ENCODE measurements around the gene DEFB112. TPM values are rescaled to one million over a fixed set of nuclear protein-coding genes. Genes with fewer than 3 reads are reported as not detected.

Gene DEFB112, protein sequence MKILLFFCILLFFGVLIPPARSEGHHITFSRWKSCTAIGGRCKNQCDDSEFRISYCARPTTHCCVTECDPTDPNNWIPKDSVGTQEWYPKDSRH
- not detected for total RNA-seq

DNA sequence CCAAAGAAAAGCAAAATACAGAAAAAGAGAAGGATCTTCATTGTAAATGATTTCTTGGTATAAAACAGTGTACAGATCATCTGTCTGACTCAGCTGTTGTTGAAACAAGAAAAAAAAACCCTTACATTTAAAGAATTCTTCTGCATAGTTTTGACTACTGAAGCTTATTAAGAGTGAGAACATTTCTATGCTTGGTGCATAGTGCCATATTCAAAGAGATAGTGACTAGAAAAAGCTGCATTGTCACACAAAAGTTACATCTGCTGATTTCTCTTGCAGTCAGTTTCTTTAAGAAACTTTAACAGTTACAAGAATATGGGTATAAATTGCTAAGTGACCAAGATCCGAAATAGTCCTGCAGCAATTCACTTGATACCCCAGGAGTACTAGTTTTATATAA lies at the start of gene DEFB112:
DEFB112 (minus strand) TSS at position 101 of the 400 bp plus-strand sequence; CDS start at position 41, 60 bp downstream.
- H3K4me3 ChIP-seq (ENCODE audit: low read length) = no peak within 1 kb of the TSS
- H3K4me1 ChIP-seq (ENCODE audit: insufficient read depth, low read length) = no peaks in the 10 kb centered on the region
- no peaks in the 10 kb centered on the region for H3K9me3 ChIP-seq (ENCODE audit: low read depth, low read length)
- no peaks in the 10 kb centered on the region for H3K27me3 ChIP-seq (ENCODE audit: insufficient read depth, low read length)

GRCh38 chr6:50098641-50098993 lies 48.9 kb upstream of the DEFB112 start:
- no peaks in the 10 kb centered on the region for H3K9me3 ChIP-seq (ENCODE audit: low read depth, low read length)
- no peak overlapping the region for H3K4me3 ChIP-seq (ENCODE audit: low read length)
- H3K27me3 ChIP-seq (ENCODE audit: insufficient read depth, low read length) = no peaks in the 10 kb centered on the region
- no peaks in the 10 kb centered on the region for H3K4me1 ChIP-seq (ENCODE audit: insufficient read depth, low read length)

GRCh38 chr6:50097966-50098640 lies 48.4 kb upstream of the DEFB112 start:
- Histone ChIP-seq H3K4me1 (ENCODE audit: insufficient read depth, low read length) (no peaks in the 10 kb centered on the region), H3K4me3 (ENCODE audit: low read length) (no peak overlapping the region), H3K9me3 (ENCODE audit: low read depth, low read length) (no peaks in the 10 kb centered on the region), H3K27me3 (ENCODE audit: insufficient read depth, low read length) (no peaks in the 10 kb centered on the region)

GRCh38 chr6:50096296-50096695 lies 46.6 kb upstream of the DEFB112 start:
- Histone ChIP-seq H3K4me1 (ENCODE audit: insufficient read depth, low read length) (no peaks in the 10 kb centered on the region), H3K9me3 (ENCODE audit: low read depth, low read length) (no peaks in the 10 kb centered on the region), H3K27me3 (ENCODE audit: insufficient read depth, low read length) (no peaks in the 10 kb centered on the region), H3K4me3 (ENCODE audit: low read length) (no peak overlapping the region)

DNA sequence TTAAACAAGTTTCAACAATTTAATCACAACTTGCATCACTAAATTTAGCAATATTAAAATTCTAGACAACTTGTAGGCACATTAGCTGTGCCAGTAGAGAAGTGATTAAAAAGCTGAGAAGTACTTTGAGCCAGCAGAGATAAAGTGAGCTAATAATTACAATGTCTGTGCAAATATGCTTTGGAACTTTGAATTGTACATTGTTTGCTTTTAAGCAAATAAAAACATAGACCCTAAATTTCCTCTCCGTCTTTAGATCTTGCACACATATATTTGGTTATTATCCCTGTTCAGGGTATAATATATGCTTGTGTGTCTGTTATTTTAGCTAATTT lies 44.2 kb upstream of the DEFB112 start:
- no peaks in the 10 kb centered on the region for H3K27me3 ChIP-seq (ENCODE audit: insufficient read depth, low read length)
- H3K9me3 ChIP-seq (ENCODE audit: low read depth, low read length) = no peaks in the 10 kb centered on the region

GRCh38 chr6:50093116-50093937 lies 43.6 kb upstream of the DEFB112 start:
- H3K4me1 ChIP-seq (ENCODE audit: insufficient read depth, low read length) = no peaks in the 10 kb centered on the region
- no peaks in the 10 kb centered on the region for H3K9me3 ChIP-seq (ENCODE audit: low read depth, low read length)
- H3K4me3 ChIP-seq (ENCODE audit: low read length) = no peak overlapping the region
- no peaks in the 10 kb centered on the region for H3K27me3 ChIP-seq (ENCODE audit: insufficient read depth, low read length)

More for the DNA sequence above, 44.2 kb upstream of the DEFB112 start:
- no peak overlapping the region for H3K4me3 ChIP-seq (ENCODE audit: low read length)
- H3K4me1 ChIP-seq (ENCODE audit: insufficient read depth, low read length) = no peaks in the 10 kb centered on the region

DNA sequence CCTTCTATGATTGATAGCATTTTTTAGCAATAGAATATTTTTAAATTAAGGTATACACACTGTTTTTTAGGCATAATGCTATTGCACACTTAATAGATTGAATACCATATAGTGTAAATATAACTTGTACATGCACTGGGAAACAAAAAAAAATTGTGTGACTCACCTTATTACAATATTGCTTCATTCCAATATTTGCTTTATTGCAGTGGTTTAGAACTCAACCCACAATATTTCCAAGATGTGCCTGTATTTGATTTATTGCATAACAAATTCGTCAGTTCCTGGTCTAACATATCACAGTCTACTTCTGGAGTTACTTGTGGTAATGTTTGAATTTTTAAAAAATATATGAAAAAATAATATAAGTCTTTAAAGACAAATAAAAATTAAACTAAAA lies 41.9 kb upstream of the DEFB112 start:
- Histone ChIP-seq H3K4me3 (ENCODE audit: low read length) (no peak overlapping the region), H3K9me3 (ENCODE audit: low read depth, low read length) (no peaks in the 10 kb centered on the region), H3K4me1 (ENCODE audit: insufficient read depth, low read length) (no peaks in the 10 kb centered on the region), H3K27me3 (ENCODE audit: insufficient read depth, low read length) (no peaks in the 10 kb centered on the region)

GRCh38 chr6:50089911-50090310 lies 40.2 kb upstream of the DEFB112 start:
- Histone ChIP-seq H3K27me3 (ENCODE audit: insufficient read depth, low read length) (no peaks in the 10 kb centered on the region), H3K4me3 (ENCODE audit: low read length) (no peak overlapping the region), H3K4me1 (ENCODE audit: insufficient read depth, low read length) (no peaks in the 10 kb centered on the region), H3K9me3 (ENCODE audit: low read depth, low read length) (no peaks in the 10 kb centered on the region)

- no peak overlapping the region for H3K4me3 ChIP-seq (ENCODE audit: low read length)
- H3K4me1 ChIP-seq (ENCODE audit: insufficient read depth, low read length) = no peaks in the 10 kb centered on the region
- no peaks in the 10 kb centered on the region for H3K9me3 ChIP-seq (ENCODE audit: low read depth, low read length)
- no peaks in the 10 kb centered on the region for H3K27me3 ChIP-seq (ENCODE audit: insufficient read depth, low read length)
Observed at GRCh38 chr6:50087231-50087954, 37.7 kb upstream of the DEFB112 start.

DNA sequence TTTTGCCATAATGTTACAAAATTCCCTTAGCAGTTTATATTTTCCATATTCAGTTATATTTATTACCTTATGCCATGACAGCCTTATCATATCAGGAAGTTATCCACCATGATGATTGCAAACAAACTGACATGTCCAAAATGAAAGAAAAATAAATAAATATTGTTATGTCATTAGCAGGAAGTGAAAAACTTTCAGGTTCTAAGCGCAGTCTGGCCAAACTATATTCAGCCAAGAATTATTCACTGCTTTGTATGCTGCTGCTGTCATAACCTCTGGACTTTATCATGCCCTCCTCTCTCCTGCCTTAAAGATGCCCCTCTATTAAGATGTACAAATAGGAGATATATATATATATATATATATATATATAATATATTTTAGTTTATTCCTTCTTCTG lies 27.7 kb upstream of the DEFB112 start:
- Histone ChIP-seq H3K4me1 (ENCODE audit: insufficient read depth, low read length) (no peaks in the 10 kb centered on the region), H3K9me3 (ENCODE audit: low read depth, low read length) (no peaks in the 10 kb centered on the region), H3K27me3 (ENCODE audit: insufficient read depth, low read length) (no peaks in the 10 kb centered on the region), H3K4me3 (ENCODE audit: low read length) (no peak overlapping the region)

DNA sequence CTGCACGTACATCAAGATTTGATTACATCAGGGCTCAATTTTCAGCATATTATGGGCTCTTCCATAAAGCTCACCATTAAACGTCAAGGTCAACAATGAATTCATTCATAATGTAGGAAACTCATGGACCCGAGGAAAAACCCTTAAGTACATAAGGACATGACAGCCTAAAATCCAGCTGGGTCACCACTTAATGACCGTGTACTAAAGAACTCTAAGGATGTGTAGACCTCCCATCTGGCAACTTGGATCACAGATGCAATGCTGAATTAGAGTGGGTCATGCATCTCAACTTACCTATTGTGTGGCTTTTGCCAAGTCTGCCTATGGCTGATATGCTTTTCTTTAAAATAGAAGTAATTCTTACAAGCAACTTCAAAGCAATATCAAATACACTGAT lies 26.7 kb upstream of the DEFB112 start:
- no peaks in the 10 kb centered on the region for H3K27me3 ChIP-seq (ENCODE audit: insufficient read depth, low read length)
- no peaks in the 10 kb centered on the region for H3K4me1 ChIP-seq (ENCODE audit: insufficient read depth, low read length)
- H3K9me3 ChIP-seq (ENCODE audit: low read depth, low read length) = no peaks in the 10 kb centered on the region
- H3K4me3 ChIP-seq (ENCODE audit: low read length) = no peak overlapping the region

DNA sequence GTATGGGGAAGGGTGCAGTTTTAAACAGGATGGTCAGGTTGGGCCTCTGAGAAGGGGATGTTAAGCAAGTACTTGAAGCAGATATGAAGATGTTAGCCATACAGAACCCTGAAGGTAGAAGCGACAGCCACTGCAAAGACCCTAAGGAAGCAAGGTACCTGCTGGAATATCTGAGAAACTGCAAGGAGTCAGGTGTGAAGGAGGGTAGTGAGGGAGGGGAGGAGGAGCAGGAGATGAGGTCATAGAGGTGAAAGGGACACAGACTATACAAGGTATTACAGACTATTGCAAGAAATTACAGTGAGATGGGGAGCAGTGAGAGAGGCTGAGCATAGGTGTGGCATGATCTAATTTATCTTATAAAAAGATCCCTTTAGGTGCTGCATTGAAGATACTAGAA lies 22.2 kb upstream of the DEFB112 start:
- Histone ChIP-seq H3K27me3 (ENCODE audit: insufficient read depth, low read length) (no peaks in the 10 kb centered on the region), H3K4me1 (ENCODE audit: insufficient read depth, low read length) (no peaks in the 10 kb centered on the region), H3K4me3 (ENCODE audit: low read length) (no peak overlapping the region), H3K9me3 (ENCODE audit: low read depth, low read length) (no peaks in the 10 kb centered on the region)

- no peak overlapping the region for H3K4me3 ChIP-seq (ENCODE audit: low read length)
- H3K27me3 ChIP-seq (ENCODE audit: insufficient read depth, low read length) = no peaks in the 10 kb centered on the region
- no peaks in the 10 kb centered on the region for H3K4me1 ChIP-seq (ENCODE audit: insufficient read depth, low read length)
Observed at GRCh38 chr6:50070101-50070500, 20.4 kb upstream of the DEFB112 start.

GRCh38 chr6:50062051-50062450 lies 12.3 kb upstream of the DEFB112 start:
- H3K4me1 ChIP-seq (ENCODE audit: insufficient read depth, low read length) = no peaks in the 10 kb centered on the region
- H3K27me3 ChIP-seq (ENCODE audit: insufficient read depth, low read length) = no peaks in the 10 kb centered on the region
- no peaks in the 10 kb centered on the region for H3K9me3 ChIP-seq (ENCODE audit: low read depth, low read length)
- no peak overlapping the region for H3K4me3 ChIP-seq (ENCODE audit: low read length)

More at GRCh38 chr6:50070101-50070500, 20.4 kb upstream of the DEFB112 start:
- H3K9me3 ChIP-seq (ENCODE audit: low read depth, low read length) = no peaks in the 10 kb centered on the region

DNA sequence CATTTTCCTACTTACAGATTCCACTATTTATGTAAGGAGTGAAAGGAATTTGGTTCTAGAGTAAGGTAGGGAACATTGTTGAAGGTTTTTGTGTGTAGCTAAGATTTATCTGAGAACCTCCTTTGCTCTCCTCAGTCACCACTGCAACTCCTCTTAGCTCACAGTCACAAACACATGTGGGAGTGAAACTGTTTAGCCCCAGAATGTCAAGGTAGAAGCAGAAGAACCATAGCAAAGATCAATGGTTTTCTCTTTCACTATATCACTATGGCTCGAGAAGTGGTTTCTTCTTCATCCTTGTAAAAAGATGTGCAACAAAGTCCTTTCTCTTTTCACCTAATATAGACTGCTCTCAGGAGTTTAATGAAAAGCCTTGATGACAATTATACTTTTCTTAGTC lies 6.5 kb upstream of the DEFB112 start:
- no peaks in the 10 kb centered on the region for H3K27me3 ChIP-seq (ENCODE audit: insufficient read depth, low read length)
- no peaks in the 10 kb centered on the region for H3K4me1 ChIP-seq (ENCODE audit: insufficient read depth, low read length)
- no peaks in the 10 kb centered on the region for H3K9me3 ChIP-seq (ENCODE audit: low read depth, low read length)
- H3K4me3 ChIP-seq (ENCODE audit: low read length) = no peak overlapping the region
